ENCODE data around the gene AGO1. TPM values are rescaled to one million over a fixed set of nuclear protein-coding genes. Genes with fewer than 3 reads are reported as not detected.

AGO1 gene
- total RNA-seq, 1 donor from 2014 or later: 31.7 TPM

DNA sequence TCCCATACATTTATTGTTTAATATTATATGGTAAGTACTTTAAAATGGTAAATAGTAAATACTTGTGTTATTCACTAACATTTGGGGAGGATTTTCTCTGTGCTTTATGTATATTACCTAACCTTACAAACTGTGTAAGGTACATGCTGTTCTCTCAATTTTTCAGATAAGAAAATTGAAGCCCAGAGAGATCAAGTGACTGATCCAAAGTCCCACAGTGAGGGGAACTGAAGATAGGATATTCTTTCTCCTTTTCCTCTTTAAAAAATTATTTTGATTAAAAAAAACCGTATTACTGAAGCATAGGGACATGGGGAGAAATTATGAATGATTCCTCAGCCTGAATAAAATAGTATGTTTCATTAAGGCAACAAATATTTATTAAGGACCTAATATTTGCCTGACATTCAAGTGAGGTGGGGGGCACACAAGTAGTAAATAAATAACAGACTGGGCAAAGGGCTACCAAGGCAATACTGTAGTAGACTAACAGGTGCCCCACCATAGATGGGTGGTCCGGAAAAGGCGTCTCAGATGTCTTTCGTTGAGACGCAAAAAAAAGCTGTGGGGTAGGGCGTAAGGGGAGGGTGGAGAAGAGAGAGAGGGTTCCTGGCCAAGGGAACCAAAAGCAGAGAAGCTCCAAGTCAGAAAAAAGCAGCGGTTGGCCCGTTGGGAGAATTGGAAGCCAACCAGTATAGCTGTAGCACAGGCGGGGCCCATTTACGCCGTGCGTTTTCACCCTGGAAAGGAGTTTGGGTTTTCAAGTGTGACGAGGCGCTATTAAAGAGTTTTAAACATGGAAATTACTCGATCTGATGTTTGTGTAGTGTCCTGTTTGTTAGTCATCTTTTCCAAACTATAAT, 47.0 kb downstream of the AGO1 start:
- DNase-seq (ENCODE audit: extremely low spot score in 2 of 2): no peak
- TF ChIP-seq POLR2A (IDR thresholded peaks at IDR 0.05) (no peak), POLR2AphosphoS5 (IDR thresholded peaks at IDR 0.05; ENCODE audit: insufficient read depth in 1 of 2, low read depth in 1 of 2) (no peak)
- TF ChIP-seq, protein P1, sequence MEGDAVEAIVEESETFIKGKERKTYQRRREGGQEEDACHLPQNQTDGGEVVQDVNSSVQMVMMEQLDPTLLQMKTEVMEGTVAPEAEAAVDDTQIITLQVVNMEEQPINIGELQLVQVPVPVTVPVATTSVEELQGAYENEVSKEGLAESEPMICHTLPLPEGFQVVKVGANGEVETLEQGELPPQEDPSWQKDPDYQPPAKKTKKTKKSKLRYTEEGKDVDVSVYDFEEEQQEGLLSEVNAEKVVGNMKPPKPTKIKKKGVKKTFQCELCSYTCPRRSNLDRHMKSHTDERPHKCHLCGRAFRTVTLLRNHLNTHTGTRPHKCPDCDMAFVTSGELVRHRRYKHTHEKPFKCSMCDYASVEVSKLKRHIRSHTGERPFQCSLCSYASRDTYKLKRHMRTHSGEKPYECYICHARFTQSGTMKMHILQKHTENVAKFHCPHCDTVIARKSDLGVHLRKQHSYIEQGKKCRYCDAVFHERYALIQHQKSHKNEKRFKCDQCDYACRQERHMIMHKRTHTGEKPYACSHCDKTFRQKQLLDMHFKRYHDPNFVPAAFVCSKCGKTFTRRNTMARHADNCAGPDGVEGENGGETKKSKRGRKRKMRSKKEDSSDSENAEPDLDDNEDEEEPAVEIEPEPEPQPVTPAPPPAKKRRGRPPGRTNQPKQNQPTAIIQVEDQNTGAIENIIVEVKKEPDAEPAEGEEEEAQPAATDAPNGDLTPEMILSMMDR (IDR thresholded peaks at IDR 0.05): no peak
- intact Hi-C loops (cut with DNase I): loop anchor here (5.0 kb wide), 1 partner anchor 152 kb away; the partner anchor contains the start of gene TEKT2
- Histone ChIP-seq H3K4me3 (peak overlapping the region; percentile 79 to 92), H3K27me3 (no peaks in the 10 kb centered on the region), H3K4me1 (peaks cover 28% of the 10 kb centered on the region), H3K9me3 (no peaks in the 10 kb centered on the region), H3K27ac (peak overlapping the region; percentile 99), H3K36me3 (no peaks in the 10 kb centered on the region)

- no peaks in the 10 kb centered on the region for H3K27me3 ChIP-seq
- no peaks in the 10 kb centered on the region for H3K36me3 ChIP-seq
- H3K4me1 ChIP-seq: peaks cover 28% of the 10 kb centered on the region
- intact Hi-C loops (cut with DNase I): no loop called here
- TF ChIP-seq, protein P1 (IDR thresholded peaks at IDR 0.05): peak in 1 of 3 experiments; percentile 19
- TF ChIP-seq POLR2AphosphoS5 (IDR thresholded peaks at IDR 0.05; ENCODE audit: insufficient read depth in 1 of 2, low read depth in 1 of 2) (peak; percentile 64), POLR2A (IDR thresholded peaks at IDR 0.05) (peak in 1 of 2 donors; percentile 70)
- no peaks in the 10 kb centered on the region for H3K9me3 ChIP-seq
- peak within 1 kb of the TSS; percentile 99 for H3K27ac ChIP-seq
- no peak for DNase-seq (ENCODE audit: extremely low spot score in 2 of 2)
- peak within 1 kb of the TSS; percentile 79 to 92 for H3K4me3 ChIP-seq
These were observed 47.8 kb downstream of the AGO1 start, which contains the start of gene AGO3 for GRCh38 chr1:35930593-35931445. TSS of gene AGO3 (plus strand) at chr1:35931105. CDS start at chr1:35931427, 322 bp downstream.

DNA sequence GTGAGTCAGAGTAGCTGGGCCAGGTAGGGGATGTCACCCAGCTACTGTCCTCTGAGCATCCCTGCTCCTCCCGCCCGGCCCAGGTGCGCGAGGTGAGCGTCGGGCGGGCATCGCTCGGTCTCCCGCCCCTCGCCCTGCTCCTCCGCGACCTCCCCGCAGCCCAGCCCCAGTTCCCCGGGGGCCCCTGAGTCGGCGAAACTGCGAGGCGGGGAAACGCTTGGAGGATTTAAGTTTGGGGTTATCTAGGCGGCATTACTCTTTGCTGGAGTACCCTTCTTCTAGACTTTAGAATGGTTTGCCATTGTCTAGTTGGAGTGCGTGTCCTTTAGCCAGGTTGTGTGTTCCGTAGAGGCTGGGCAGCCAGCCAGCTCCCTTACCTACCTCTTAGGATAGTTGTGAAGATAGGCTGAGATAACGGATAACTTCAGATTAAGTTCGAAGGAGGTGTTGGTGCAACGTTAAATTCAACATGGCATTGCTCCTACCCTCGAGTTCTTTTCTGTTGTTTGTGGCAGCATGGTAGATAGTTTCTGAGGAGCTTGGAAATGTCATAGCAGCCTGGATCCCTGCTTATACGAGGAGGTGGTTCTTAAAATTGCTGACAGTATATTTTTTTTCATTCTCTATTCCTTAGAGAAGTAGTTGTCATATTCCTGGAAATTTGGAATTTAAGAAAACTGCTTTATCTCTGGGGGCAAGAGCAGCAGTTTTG, 48.6 kb downstream of the AGO1 start:
- H3K36me3 ChIP-seq: no peaks in the 10 kb centered on the region
- H3K27ac ChIP-seq: peak overlapping the region; percentile 99
- no peaks in the 10 kb centered on the region for H3K27me3 ChIP-seq
- no peak for DNase-seq (ENCODE audit: extremely low spot score in 2 of 2)
- H3K4me1 ChIP-seq: peaks cover 28% of the 10 kb centered on the region
- intact Hi-C loops (cut with DNase I): no loop called here
- H3K4me3 ChIP-seq: peak overlapping the region; percentile 79 to 92
- TF ChIP-seq POLR2A (IDR thresholded peaks at IDR 0.05) (no peak), POLR2AphosphoS5 (IDR thresholded peaks at IDR 0.05; ENCODE audit: insufficient read depth in 1 of 2, low read depth in 1 of 2) (no peak)
- TF ChIP-seq, protein P1 (IDR thresholded peaks at IDR 0.05): no peak
- no peaks in the 10 kb centered on the region for H3K9me3 ChIP-seq

- DNase-seq (ENCODE audit: extremely low spot score in 2 of 2): no peak
- peak overlapping the region; percentile 79 to 92 for H3K4me3 ChIP-seq
- no peaks in the 10 kb centered on the region for H3K36me3 ChIP-seq
- TF ChIP-seq POLR2AphosphoS5 (IDR thresholded peaks at IDR 0.05; ENCODE audit: insufficient read depth in 1 of 2, low read depth in 1 of 2) (no peak), POLR2A (IDR thresholded peaks at IDR 0.05) (no peak)
- TF ChIP-seq, protein P1 (IDR thresholded peaks at IDR 0.05): no peak
- H3K27me3 ChIP-seq: no peaks in the 10 kb centered on the region
- no peak overlapping the region for H3K27ac ChIP-seq
- intact Hi-C loops (cut with DNase I): no loop called here
- peaks cover 28% of the 10 kb centered on the region for H3K4me1 ChIP-seq
- H3K9me3 ChIP-seq: no peaks in the 10 kb centered on the region
These were observed 49.2 kb downstream of the AGO1 start for GRCh38 chr1:35932158-35932636.

Data from vagina (tissue), 2 donors.